Stomach (tissue), 4 donors: Measurements from ENCODE around the gene RBBP8NL.

ENCODE experiments used
- CTCF ChIP-seq, 7 experiments: fragments of 450-650 bp in 4 of 7; fragments of 200-600 bp in 3 of 7; sonication (generic) in 3 of 7; IDR thresholded peaks; one replicate each; pipeline ENCODE4 v1.5.1; 2016 to 2019; ENCODE audit warnings: antibody characterized with exemption in 7 of 7, control low read depth in 2 of 7, mild to moderate bottlenecking in 1 of 7
- EP300 ChIP-seq: sonication (generic); formaldehyde crosslinking; IDR thresholded peaks from one replicate; pipeline ENCODE4 v1.6.1; 2017; ENCODE audit warnings: antibody characterized with exemption
- POLR2A ChIP-seq, 4 donors: fragments of 450-650 bp; IDR thresholded peaks; one replicate each; pipeline ENCODE4 v1.6.1; 2016; ENCODE audit warnings: antibody characterized with exemption in 4 of 4, control low read depth in 2 of 4, mild to moderate bottlenecking in 1 of 4, moderate library complexity in 1 of 4
- POLR2AphosphoS5 ChIP-seq, 3 donors: sonication (generic); formaldehyde crosslinking; IDR thresholded peaks; one replicate each; pipeline ENCODE4 v1.6.1; 2016; ENCODE audit warnings: antibody characterized with exemption in 3 of 3

GRCh38 chr20:62388839-62389600, 38.3 kb downstream of the RBBP8NL start:
- TF ChIP-seq CTCF (IDR thresholded peaks at IDR 0.05) (no peak), POLR2A (IDR thresholded peaks at IDR 0.05) (no peak), EP300 (no peak), POLR2AphosphoS5 (IDR thresholded peaks at IDR 0.05) (no peak)
